DND-41 (cell line): ENCODE measurements around the gene ATP13A4.

Source experiments
- ATAC-seq: fragments of 200-7000 bp; cut with Tn5 transposase; 3 replicates; pipeline ENCODE4 v1.9.1; 2021; ENCODE audit warnings: low read depth; ENCODE audit not compliant: insufficient read depth
- DNase-seq: peaks from one replicate; pipeline ENCODE4 v3.0.0-alpha.2; 2020
- H2AFZ ChIP-seq: 2 replicates; pipeline ENCODE4 v1.6.0; 2012; ENCODE audit warnings: low read depth, low read length
- H3K27ac ChIP-seq: 2 replicates; pipeline ENCODE4 v1.5.1; 2012; ENCODE audit warnings: low read length, inconsistent platforms
- H3K27me3 ChIP-seq: fragments of 200-600 bp; sonication (generic); 2 replicates; pipeline ENCODE4 v1.6.0; 2012; ENCODE audit warnings: low read length, mild to moderate bottlenecking, inconsistent platforms; ENCODE audit not compliant: insufficient read depth, poor library complexity
- H3K36me3 ChIP-seq: 2 replicates; pipeline ENCODE4 v1.5.1; 2012; ENCODE audit warnings: low read length, inconsistent platforms; ENCODE audit not compliant: insufficient read depth
- H3K4me1 ChIP-seq: 2 replicates; pipeline ENCODE4 v1.5.1; 2012; ENCODE audit warnings: mild to moderate bottlenecking, low read length; ENCODE audit not compliant: insufficient read depth
- H3K4me2 ChIP-seq: 2 replicates; pipeline ENCODE4 v1.6.0; 2012; ENCODE audit warnings: mild to moderate bottlenecking, moderate library complexity, low read length, inconsistent platforms; ENCODE audit not compliant: insufficient read depth
- H3K4me3 ChIP-seq, 2 experiments: fragments of 200-600 bp in 1 of 2; shearing (Covaris generic) in 1 of 2; 2 replicates each; pipeline ENCODE4 v1.5.1; 2012 to 2016; ENCODE audit warnings: inconsistent platforms in 2 of 2, low read length in 2 of 2, mild to moderate bottlenecking in 2 of 2, low read depth in 1 of 2, moderate library complexity in 1 of 2
- H3K79me2 ChIP-seq: 2 replicates; pipeline ENCODE4 v1.6.0; 2012; ENCODE audit warnings: low read length, inconsistent platforms; ENCODE audit not compliant: insufficient read depth
- H3K9ac ChIP-seq: 2 replicates; pipeline ENCODE4 v1.6.0; 2012; ENCODE audit warnings: low read depth, mild to moderate bottlenecking, inconsistent platforms, low read length, moderate library complexity
- H3K9me3 ChIP-seq: 2 replicates; pipeline ENCODE4 v1.5.1; 2012; ENCODE audit warnings: low read length, moderate library complexity, mild to moderate bottlenecking, inconsistent platforms; ENCODE audit not compliant: insufficient read depth, severe bottlenecking
- H4K20me1 ChIP-seq: 2 replicates; pipeline ENCODE4 v1.6.0; 2012; ENCODE audit warnings: low read length; ENCODE audit not compliant: insufficient read depth
- EZH2 ChIP-seq: IDR thresholded peaks from 3 replicates; pipeline ENCODE4 v1.6.1; 2012; ENCODE audit warnings: borderline replicate concordance, low read depth, mild to moderate bottlenecking, moderate library complexity, low read length, inconsistent platforms; ENCODE audit not compliant: severe bottlenecking
- TF ChIP-seq, protein P1 (sequence below): IDR thresholded peaks from 2 replicates; pipeline ENCODE4 v1.5.1; 2012; ENCODE audit warnings: borderline replicate concordance, low read length, moderate library complexity, mild to moderate bottlenecking; ENCODE audit not compliant: poor library complexity, severe bottlenecking; ENCODE audit errors: extremely low read depth

Gene ATP13A4

DNA sequence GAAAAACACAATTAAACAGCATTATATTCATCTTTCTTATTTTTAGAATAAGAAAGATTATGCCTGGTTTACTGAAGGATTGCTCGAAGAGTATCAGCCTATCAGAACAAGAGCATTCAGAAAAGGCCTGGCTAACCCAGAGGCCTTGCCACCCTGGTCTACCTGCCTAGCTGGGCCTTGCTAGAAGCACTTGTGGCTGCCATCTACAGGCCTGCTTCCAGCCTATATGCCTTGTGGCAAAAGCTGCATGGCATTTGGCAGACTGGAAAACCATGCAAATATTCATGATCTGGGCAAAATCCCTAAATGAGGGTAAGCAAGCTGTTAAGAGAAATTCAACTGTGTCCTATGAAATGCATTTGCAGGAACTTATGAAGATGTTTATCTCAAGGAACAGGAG lies 9.3 kb upstream of the ATP13A4 start:
- no peak overlapping the region for H3K4me2 ChIP-seq
- ATAC-seq (peak; percentile 40; the same call in 1 of the 3 replicates), DNase-seq (no peak)
- H2AFZ ChIP-seq = no peak overlapping the region
- H3K79me2 ChIP-seq = no peaks in the 10 kb centered on the region
- H3K27ac ChIP-seq = no peak overlapping the region
- H3K27me3 ChIP-seq = no peaks in the 10 kb centered on the region
- H3K9ac ChIP-seq = no peak overlapping the region
- no peaks in the 10 kb centered on the region for H3K9me3 ChIP-seq
- H3K4me3 ChIP-seq = no peak overlapping the region
- H3K36me3 ChIP-seq = no peaks in the 10 kb centered on the region
- TF ChIP-seq, protein P1, sequence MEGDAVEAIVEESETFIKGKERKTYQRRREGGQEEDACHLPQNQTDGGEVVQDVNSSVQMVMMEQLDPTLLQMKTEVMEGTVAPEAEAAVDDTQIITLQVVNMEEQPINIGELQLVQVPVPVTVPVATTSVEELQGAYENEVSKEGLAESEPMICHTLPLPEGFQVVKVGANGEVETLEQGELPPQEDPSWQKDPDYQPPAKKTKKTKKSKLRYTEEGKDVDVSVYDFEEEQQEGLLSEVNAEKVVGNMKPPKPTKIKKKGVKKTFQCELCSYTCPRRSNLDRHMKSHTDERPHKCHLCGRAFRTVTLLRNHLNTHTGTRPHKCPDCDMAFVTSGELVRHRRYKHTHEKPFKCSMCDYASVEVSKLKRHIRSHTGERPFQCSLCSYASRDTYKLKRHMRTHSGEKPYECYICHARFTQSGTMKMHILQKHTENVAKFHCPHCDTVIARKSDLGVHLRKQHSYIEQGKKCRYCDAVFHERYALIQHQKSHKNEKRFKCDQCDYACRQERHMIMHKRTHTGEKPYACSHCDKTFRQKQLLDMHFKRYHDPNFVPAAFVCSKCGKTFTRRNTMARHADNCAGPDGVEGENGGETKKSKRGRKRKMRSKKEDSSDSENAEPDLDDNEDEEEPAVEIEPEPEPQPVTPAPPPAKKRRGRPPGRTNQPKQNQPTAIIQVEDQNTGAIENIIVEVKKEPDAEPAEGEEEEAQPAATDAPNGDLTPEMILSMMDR = peak; percentile 26
- no peak for TF ChIP-seq EZH2
- no peaks in the 10 kb centered on the region for H3K4me1 ChIP-seq
- no peaks in the 10 kb centered on the region for H4K20me1 ChIP-seq

DNA sequence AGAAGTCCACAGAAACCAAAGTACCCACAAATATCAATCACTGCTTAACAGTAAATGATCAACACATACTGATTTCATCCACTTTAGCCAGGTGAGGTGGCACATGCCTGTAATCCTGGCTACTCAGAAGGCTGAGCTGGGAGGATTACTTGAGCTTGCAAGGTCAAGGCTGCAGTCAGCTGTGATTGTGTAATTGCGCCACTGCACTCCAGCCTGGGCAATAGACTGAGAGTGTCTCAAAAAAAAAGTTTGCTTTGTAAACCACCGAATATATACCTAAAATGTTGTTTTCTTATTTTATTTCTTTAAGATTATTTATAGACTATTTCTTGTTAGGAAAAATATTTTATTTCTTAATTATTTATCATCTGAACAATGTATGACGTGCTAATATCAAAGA lies 8.7 kb upstream of the ATP13A4 start:
- no peak for TF ChIP-seq EZH2
- Histone ChIP-seq H3K79me2 (no peaks in the 10 kb centered on the region), H3K27me3 (no peaks in the 10 kb centered on the region), H3K36me3 (no peaks in the 10 kb centered on the region), H3K9ac (no peak overlapping the region), H3K4me2 (no peak overlapping the region), H3K4me3 (no peak overlapping the region), H3K4me1 (no peaks in the 10 kb centered on the region), H3K27ac (no peak overlapping the region), H3K9me3 (no peaks in the 10 kb centered on the region), H2AFZ (no peak overlapping the region), H4K20me1 (no peaks in the 10 kb centered on the region)
- ATAC-seq = no peak
- DNase-seq = no peak

DNA sequence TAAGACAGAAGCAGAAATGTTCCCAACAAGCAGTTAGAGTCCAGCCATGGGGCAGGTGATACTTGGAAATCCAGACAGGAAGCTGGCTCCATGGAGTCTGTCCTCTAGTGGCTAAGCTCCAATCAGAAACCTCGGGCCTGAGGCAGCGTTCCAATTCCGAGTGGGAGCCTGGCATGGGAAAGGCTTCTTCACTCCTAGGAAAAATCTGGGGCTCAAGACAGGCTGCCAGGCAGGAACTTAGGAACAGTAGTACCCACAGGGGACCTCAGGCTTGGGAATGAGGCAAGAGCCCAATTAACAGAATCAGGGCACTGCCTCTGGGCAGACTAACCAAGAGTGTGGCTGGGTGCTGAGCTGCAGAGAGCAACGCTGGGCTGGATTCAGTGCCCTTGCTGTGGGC lies 6.2 kb upstream of the ATP13A4 start:
- Histone ChIP-seq H3K4me1 (no peaks in the 10 kb centered on the region), H3K9me3 (no peaks in the 10 kb centered on the region), H3K4me2 (no peak overlapping the region), H3K9ac (no peak overlapping the region), H4K20me1 (no peaks in the 10 kb centered on the region), H3K27ac (no peak overlapping the region), H3K79me2 (no peaks in the 10 kb centered on the region), H2AFZ (no peak overlapping the region), H3K4me3 (no peak overlapping the region), H3K36me3 (no peaks in the 10 kb centered on the region), H3K27me3 (no peaks in the 10 kb centered on the region)
- ATAC-seq (no peak), DNase-seq (no peak)
- TF ChIP-seq, protein P1 = no peak
- no peak for TF ChIP-seq EZH2

DNA sequence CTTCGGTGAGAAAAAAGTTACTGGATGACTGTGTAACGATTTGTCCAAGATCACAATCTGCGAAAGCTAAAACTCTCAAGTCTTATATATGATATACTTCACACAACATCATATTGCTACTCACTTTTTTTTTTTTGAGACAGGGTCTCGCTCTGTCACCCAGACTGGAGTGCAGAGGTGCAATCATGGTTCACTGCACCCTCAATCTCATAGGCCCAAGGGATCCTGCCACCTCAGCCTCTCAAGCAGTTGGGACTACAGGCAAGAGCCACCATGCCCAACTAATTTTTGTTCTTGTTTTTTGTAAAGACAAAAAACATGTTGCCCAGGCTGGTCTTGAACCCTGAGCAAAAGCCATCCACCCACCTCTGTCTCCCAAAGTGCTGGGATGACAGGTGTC lies 5.4 kb upstream of the ATP13A4 start:
- ATAC-seq (no peak), DNase-seq (no peak)
- H3K4me2 ChIP-seq = no peak overlapping the region
- no peak overlapping the region for H2AFZ ChIP-seq
- no peaks in the 10 kb centered on the region for H4K20me1 ChIP-seq
- H3K27me3 ChIP-seq = no peaks in the 10 kb centered on the region
- H3K4me3 ChIP-seq = no peak overlapping the region
- TF ChIP-seq, protein P1 = no peak
- no peak for TF ChIP-seq EZH2
- H3K27ac ChIP-seq = no peak overlapping the region
- no peaks in the 10 kb centered on the region for H3K79me2 ChIP-seq
- H3K9me3 ChIP-seq = no peaks in the 10 kb centered on the region
- H3K36me3 ChIP-seq = no peaks in the 10 kb centered on the region
- no peak overlapping the region for H3K9ac ChIP-seq
- no peaks in the 10 kb centered on the region for H3K4me1 ChIP-seq
